Activated naive CD8-positive, alpha-beta T cell treated with anti-CD3 and anti-CD28 coated beads, Interleukin-2, amount 50 U/mL, for 16 hours (primary cell): Measurements from ENCODE around the gene SYT13.

Experiments
- DNase-seq: peaks from one replicate; pipeline ENCODE4 v3.0.0-alpha.2; 2020; ENCODE audit warnings: low read depth, low spot score

SYT13 gene

DNA sequence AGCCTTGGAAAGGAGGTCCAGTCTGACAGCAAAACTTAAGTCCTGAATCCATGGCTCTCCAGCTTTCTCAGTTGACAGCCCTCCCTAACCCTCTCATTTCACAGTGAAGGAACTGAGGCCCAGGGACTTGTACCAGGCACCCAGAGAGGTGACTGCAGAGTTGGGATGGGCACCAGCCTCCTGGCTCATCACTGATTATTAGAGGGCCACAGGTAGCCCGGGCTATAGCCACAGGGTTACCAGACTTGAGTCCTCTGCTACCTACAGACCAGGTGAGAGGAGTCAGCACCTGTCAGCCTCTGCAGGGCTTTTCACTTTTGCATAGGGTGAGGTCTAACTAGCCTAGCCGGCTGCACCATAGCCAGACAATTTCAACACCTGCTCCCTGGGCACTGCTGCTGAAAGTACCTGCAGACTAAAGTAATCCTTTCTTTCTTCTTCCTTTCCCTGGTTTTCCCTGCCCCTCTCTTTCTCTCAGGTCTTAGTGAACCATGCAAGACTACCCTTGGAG is 37.6 kb downstream of the SYT13 start:
- no peak for DNase-seq

DNA sequence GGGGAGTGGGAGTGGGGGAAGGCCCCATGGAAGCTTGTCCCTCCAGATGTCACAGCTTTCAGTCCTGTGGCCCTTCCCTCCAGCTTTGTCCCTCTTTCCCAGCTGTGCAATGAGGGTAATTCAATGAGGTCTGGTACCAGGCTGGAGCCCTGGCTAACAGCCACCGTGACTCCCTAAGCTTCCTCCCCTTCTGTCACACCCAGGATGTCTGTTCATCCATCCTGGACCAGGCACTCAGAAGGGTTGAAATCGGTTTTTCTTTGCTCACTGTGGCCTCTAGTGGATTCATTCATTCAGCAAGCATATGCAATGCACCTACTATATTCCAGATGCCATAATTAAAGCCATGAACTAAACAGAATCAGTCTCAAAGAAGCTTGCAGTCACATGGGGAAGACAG is 38.7 kb downstream of the SYT13 start:
- no peak for DNase-seq

DNA sequence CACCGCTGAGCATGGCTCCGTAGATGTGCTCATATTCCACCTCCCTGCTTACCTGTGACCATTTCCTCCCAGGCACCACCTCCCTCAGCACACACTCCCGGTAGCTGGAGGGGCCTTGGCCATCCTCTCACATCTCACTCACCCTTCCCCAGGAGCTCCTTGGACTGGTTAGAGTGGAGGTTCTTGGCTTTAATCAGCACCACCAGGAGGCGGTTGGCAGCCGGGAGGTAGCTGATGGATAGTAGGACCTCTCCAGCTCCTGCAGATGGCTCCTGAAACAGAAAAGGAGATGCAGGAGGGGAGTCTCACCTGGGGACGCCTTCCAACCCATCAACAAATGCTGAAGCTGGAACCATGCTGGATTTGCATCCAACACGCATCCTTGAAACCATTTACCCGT is 39.9 kb downstream of the SYT13 start:
- no peak for DNase-seq

DNA sequence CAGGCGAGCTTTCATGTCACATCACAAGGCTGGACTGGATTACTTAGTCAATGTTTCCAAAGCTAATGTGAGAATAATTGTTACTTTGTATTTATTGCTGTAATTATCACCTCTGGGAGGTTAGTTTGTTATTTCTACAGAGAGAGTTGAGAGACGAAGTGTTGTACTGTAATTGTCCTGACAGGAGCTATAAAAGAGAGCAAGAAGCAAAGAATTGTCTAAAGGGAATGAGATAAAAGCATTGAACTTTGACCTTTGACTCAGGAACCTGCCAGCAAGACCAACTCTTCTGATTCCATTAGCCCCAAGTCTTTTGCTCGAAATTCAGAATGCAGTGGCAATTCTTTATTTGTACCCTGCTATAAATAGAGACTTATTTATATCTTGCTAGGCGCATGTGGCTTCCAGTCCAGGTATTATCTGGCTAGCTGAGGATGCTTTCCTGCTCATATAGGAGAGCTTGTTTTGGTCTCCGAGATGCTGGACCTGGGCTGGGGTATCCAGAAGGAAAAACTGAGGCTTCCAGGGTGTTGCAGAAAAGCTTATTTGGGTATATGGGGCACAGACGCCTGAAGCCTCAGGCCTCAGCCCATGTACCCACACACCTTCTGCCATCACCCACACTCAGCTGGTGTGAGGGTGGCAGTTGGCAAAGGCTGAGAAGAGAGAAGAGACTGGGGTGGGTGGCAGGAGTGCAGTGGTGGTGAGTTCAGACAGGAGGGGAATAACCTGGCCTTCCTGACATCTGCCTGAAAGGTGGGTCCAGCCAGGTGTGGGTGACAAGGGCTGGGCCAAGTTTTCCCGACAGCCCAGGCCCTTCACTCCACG is 40.7 kb downstream of the SYT13 start:
- DNase-seq, result no peak

DNA sequence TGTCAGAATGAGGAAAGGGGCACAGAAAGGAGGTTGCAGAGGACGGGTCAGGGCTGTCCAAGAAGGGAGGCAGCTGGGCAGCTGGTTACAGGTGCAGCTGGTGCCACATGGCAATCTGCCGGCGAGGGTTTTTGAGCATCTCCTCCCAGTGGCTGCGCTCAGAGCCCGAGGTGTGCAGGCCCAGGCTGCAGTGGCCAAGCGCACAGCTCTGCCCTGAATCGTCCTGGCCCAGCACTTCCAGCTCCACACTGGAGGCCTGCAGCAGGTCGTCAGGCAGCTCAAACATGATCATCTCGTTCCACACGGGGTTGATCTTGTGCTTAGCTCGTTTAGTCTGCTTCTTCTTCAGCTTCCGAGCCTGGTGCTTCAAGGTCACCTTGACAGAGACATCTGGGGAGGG is 42.2 kb downstream of the SYT13 start:
- DNase-seq, result no peak

DNA sequence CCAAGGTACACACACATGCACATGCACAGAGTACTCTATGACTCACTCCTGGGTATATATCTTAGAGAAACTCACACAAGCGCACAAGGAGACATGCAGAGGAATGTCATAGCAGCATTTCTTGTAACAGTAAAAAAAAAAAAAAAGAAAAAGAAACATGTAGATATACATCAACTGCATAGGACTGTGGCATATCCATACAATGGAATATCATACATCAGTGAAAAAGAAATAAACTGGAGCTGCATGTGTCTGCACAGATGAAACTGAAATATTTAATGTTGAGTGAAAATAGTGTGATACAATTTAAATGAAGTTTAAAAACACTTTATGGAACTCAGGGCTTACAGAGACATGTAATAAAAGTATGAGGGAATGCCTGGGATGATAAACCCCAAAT is 46.4 kb downstream of the SYT13 start:
- no peak for DNase-seq

DNA sequence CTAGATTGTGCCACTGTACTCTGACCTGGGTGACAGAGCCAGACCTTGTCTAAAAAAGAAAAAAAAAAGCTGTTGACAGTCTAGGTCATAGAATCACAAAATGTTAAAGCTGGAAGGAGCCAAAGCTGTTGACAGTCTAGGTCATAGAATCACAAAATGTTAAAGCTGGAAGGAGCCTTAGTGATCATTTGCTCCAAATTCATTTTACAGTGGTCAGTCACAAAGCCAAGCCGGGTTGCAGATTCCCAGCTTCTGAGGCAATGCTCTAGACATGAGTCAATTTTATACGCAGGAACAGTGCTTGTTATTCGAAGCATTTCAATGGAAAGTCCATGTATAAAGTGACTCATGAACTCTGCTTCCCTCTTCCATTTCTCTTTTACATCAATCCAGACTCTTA is 47.4 kb downstream of the SYT13 start:
- no peak for DNase-seq

DNA sequence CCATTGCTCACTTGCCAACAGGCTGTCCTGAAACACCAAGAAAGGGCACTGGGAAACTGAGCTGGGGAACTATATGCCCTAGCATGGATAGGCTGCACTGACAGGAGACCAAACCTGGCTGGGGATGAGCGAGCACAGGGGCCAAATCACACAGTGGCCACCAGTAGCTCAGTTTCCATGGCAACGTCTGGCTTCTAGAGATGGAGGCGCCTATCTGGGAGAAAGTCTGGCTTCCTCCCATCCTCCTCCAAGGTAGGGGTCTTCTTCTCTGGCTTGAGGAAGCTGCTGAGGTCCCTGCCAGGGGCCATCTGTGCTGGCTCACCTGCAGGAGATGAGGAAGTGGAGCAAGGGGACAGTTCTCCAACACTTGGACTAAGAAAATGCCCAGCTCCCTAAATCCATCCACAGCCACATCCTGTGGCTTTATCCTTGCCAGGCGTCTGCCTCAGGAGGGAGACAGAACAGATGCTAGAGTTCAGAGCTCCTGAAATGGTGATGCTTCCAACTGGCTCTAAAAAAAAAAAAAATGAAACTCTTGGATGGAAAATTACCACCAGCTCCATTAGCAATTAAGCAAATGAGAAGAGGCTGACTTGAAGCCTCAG is 48.3 kb downstream of the SYT13 start:
- no peak for DNase-seq

DNA sequence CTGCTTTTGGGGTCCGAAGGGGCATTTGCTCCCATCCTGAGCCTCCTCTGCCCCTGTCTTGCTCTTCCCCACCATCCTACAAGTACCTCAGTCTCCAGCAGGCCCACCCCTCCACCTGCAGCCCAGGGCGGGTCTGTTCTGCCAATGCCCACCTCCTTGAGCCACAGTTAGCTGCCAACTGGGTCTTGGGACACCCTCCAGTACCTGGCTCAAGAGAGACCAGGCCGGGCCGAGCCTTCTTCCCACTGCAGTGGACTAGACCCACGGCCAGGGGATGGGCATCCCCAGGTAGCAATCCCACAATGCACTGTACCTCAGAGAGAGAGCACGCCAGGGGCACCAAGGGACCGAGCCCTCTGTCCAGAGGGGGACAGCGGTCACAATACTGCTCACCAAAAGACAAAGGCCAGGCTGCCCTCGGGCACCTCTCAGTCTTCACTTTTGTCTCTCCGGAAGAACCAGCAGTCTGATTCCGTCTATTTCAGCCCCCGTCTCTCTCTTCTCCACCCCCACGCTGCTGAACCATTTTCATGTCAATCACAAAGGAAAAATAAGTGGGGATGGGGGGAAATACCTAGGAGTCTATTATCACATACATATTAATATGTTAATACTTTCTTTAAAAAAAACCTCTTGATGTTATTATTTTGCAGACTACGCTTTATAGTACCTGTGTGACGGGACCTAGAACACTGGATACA is 51.7 kb downstream of the SYT13 start:
- DNase-seq, result no peak

DNA sequence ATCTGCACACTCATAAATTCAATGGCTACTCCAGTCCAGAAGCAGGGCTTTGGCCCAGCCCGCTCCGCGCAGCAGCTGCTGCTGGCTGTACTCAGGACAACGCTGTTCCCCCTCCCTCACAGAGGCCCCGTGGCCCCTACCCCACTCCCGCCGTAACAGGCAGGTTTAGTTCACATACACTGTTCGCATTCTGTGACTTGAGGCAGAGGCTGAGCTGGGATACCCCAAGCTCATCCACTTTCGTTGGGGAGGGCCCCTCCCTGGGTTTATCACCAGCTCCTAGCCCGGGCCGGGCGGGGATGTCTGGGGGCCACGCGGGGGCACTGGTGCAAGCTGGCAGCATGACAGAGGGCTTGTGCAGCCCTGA is 52.4 kb downstream of the SYT13 start:
- no peak for DNase-seq

DNA sequence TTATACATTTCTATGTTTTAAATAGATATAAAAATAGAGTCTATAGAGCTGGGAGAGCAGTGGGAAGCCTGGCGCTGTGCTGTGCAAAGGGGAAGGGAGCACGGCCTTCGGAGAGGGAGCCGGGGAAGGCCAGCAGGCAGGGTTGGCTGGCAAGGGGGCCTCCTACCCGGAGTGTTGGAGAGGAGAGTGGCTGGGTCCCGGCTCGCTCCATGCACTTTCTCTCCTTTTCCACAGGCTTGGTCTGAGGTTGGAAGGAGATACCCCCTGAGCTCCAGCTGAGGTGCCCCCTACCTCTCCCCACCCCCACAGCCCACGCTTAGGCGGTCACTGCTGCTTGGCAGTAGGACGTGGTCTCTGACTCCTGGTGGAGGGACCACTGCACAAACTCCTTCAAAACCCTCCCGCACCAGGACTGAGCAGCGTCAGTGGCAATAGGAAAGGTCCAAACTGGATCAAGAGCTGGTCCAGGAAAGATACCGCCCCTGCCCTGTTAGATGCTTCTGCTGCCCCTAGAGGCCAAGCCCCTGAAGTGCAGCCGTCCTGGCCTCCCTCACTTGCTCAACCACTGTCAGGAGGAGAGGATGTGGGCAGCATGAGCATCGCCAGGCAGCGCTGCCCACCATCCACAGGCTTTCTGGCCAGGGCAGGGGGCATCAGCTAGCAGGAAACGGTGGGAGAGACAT is 52.9 kb downstream of the SYT13 start:
- DNase-seq, result peak; percentile 18

DNA sequence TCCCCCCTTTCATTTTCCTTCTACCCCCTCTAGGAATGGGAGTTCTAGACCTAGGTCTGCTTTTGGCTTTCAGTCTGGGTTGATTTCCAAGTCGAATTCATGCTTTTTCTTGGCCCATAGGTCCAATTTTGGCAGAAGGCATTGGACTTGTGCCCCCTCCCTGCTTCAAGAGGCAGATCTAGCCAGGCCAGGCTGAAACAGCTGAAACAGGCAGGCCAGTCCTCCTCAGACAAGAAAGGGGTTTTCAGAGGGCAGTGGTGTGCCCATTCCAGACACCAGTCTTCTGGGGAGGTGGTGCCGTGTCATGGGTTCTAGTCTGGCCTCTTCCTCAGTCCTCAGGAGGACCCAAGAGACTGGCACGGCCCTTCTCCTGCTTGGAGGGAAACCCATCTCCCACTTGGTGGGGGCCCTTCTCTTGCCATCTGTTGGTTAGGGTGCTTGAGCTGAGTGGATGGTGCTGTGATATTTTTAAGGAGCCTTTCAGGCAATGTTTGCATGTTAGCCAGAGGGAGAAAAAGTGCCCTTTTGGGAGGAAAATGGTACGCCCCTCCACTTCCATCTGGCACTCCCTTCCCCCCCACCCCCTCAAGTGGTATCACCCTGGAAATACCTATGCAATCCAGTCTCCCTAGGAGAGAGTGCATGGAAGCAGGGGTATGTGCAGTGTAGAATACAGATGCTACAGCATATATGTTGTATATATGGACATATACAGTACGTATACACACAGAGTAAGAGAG is 53.6 kb downstream of the SYT13 start:
- DNase-seq, result no peak

DNA sequence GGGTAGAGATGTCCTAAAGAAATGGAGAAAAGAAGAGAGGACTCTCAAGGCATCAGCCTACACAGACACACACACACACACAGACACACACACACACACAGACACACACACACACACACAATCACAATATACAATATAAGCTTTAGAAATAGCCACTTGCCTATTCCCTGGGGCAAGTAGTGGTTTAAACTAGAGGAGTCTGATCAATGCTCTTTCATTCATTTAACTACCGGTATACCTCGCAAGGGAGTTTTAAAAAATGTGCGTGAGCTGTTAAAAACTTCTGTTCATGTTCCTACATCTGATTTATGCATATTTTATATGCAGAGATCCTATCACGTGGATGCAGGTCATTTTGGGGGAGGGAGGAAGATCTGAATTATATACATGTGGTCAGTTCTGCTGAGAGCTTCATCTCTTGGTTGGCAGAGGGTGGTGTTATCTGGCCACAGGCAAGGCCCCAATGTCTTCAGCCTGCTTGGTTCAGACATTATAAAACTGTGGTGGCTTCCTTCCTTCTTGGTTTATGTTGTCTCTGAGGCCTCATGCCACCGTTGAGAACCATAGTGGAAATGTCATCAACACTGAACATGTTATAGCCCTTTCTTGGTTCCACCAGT is 56.6 kb downstream of the SYT13 start:
- no peak for DNase-seq

DNA sequence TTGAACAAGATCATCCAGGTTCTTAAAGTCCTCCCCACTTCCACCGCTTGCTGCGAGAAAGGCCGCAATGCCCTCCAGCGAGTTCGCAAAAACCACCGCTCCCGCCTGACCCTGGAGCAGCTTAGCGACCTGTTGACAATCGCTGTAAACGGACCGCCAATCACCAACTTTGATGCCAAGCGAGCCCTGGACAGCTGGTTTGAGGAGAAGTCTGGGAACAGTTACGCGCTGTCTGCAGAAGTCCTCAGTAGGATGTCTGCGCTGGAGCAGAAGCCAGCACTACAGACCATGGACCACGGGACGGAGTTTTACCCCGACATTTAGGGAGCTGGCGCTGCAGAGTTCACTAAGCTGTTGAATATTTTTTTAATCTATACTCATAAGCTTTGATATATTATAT is 58.3 kb downstream of the SYT13 start:
- DNase-seq, result no peak

DNA sequence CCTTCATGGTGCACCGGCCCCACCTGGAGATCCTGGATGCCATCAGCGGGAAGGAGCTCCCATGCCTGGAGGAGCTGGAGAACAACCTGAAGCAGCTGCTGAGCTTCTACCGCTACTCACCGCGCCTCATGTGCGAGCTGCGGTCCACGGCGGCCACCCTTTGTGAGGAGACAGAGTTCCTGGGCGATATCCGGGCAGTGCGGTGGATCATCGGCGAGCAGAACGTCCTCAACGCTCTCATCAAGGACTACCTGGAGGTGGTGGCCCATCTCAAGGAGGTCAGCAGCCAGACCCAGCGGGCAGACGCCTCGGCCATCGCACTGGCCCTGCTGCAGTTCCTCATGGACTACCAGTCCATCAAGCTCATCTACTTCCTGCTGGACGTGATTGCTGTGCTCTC is 59.2 kb downstream of the SYT13 start:
- no peak for DNase-seq

DNA sequence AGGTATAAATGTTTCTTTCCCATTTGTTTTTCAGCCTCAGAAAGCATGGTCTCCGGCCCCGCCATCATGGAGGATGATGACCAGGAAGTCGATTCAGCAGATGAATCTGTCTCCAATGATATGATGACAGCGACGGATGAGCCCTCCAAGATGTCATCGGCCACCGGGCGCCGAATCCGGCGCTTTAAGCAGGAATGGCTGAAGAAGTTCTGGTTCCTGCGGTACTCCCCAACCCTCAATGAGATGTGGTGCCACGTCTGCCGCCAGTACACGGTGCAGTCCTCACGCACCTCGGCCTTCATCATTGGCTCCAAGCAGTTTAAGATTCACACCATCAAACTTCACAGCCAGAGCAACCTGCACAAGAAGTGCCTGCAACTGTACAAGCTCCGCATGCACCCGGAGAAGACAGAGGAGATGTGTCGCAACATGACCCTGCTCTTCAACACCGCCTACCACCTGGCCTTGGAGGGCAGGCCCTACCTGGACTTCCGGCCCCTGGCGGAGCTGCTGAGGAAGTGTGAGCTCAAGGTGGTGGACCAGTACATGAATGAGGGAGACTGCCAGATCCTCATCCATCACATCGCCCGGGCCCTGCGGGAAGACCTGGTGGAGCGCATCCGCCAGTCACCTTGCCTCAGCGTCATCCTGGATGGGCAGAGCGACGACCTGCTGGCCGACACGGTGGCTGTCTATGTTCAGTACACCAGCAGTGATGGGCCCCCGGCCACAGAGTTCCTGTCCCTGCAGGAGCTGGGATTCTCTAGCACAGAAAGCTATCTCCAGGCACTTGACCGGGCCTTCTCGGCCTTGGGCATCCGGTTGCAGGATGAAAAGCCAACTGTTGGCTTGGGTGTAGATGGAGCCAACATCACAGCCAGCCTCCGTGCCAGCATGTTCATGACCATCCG is 59.9 kb downstream of the SYT13 start:
- no peak for DNase-seq

DNA sequence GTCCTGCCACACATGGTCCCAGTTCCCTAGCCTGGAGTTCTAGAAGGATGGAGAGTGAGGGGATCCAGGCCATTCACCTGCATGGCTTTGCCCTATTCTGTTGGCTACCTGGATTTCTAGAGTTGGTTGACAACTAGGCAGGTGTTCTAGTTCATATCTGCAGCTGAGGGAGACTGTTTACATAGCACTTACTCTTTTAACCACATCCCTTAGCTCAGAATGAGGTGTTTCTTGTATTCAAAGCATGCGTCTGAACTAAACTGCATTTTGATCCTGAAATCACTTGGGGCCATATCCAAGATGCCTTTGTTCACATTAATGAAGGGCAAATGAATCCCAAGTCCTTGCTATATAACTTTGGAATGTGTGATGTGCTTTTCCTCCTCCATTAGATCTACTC is 60.9 kb downstream of the SYT13 start:
- DNase-seq, result no peak

DNA sequence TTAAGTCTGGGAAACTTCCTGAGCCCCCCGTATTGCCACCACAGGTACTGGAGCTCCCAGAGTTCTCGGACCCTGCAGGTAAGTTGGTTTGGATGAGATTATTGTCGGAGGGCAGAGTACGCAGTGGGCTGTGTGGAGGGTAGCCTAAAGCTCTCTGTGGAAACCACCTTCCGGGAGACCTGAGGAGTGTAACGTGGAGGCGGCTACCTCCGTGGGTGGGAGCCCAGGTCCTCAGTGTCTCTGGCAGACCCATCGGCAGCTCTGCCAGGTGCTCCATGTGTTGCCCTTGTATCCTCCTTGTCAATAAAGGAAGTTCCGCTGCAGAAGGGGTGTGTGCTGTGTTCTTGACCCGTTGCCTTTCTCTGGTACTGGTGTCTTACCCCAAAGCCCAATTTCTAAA is 61.4 kb downstream of the SYT13 start:
- DNase-seq, result no peak

DNA sequence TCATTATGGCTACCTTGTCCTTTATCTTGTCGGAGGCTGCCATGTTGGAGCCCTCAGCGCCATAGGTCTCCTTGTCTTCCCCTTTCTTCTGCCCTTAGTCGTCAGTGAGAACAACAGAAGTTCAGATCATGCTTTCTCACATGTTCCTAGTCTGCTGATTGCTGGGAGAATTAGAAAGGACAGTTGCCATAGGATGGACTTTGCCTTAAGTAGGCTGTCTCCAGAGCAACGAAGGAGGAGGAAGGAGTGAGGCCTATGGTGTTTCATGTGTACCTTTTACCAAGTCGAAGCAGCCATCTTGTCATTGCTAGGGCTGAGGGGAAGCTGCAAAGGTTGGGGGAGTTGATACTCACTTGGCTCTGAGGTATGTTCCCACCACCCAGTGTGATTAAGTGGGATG is 62.6 kb downstream of the SYT13 start:
- DNase-seq, result no peak

DNA sequence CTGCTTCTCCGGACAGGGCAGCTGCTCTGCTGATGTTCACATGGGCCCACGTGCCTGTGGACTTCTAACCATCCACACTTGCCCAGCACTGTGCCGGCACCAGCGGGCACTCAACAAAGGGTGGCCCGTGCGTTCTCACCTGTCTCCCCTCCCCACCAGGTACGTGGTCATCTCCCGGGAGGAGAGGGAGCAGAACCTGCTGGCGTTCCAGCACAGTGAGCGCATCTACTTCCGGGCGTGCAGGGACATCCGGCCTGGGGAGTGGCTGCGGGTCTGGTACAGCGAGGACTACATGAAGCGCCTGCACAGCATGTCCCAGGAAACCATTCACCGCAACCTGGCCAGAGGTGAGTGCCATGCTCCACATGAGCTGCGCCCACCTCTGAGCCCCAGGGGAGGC is 66.7 kb downstream of the SYT13 start:
- no peak for DNase-seq
